GM18502 (cell line): ENCODE measurements around the gene ALOX12B.
"Not testable (repeated sequence)": the region's sequence is repeated elsewhere in the genome, so short reads cannot be mapped to it uniquely, and the experiment has no call there.

Experiments
- ATAC-seq: cut with Tn5 transposase; IDR thresholded peaks from one replicate; pipeline ENCODE4 v1.9.1; 2021; ENCODE audit warnings: mild to moderate bottlenecking; ENCODE audit not compliant: unreplicated experiment, poor library complexity

The ALOX12B gene

DNA sequence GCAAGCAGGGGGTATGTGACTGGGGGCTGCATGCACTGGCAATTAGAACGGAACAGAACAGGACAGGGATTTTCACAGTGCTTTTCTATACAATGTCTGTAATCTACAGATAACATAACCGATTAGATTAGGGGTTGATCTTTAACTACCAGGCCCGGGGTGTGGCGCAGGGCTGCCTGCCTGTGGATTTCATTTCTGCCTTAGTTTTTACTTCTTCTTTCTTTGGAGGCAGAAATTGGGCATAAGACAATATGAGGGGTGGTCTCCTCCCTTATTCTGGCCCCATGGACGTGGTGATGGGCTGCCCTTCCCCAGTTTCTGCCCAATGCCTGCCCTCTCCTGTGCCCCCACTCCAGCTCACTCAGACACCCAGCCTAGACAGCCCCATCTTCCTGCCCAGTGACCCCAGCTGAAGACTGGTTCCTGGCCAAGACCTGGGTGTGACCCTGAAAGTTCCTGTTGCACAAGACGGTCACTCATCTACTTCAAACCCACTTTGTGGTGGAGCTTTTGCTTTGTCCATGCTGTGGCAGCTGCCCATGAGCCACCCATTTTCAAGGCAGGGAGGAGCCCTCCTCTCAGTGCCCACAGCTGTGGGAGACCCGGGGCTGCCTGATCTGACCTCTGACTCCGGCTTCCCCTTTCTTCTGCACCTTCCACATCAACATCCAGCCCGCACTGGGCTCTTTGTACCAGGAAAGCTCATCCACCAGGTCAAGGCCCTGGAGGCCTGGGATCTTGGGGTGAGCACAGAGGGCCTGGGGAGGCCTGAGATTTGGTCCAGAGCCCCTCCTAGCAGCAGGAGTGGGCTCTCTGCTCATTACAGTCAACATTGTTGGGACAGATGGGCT lies 18.6 kb downstream of the ALOX12B start:
- ATAC-seq: no peak

- no peak for ATAC-seq
These were observed 19.7 kb downstream of the ALOX12B start for GRCh38 chr17:8067806-8068205.

DNA sequence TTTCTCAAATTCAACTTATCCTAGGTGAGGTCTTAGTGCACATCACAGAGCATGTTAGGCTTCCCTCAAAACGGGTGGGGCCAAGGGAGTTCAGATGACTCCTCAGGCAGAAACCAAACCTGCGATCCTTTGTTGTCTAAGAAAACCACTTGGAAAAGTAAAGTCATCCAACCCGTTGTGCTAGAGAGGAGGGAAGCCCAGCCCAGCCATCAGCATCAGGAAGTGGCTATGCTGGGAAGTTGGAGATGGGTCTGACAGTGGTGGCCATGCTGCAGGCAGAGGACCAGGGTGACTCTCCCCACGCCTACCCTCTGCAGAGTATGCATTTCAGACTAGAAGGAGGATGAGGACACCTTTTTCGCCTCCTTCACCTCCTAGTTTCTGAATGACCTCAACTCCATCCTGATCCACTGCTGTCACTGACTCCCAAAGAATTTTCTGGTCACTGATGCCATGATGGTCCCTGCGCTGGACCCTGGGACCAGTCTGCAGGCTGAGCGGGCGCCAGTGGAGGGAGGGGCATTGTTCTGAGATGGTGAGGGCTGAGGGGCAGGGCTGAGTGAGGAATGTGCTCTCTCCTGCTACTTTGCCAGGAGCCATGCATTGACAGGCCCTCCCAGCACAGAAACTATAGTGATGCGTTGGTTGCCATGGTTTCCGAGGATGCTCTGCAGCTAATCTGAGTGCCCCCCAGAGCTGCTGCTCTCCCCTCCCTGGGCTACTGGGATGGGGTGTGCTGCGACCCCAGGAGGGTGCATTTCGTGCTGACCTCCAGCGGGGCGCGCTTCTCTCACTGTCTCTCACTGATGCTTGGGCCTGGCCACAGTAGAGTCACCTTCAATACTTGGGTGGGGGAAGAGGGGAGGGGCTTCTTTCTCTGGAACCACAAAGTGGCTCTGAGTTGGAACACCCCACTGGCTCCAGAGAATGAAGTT lies 20.4 kb downstream of the ALOX12B start:
- no peak for ATAC-seq

GRCh38 chr17:8064561-8065019 lies 22.9 kb downstream of the ALOX12B start:
- ATAC-seq: no peak

DNA sequence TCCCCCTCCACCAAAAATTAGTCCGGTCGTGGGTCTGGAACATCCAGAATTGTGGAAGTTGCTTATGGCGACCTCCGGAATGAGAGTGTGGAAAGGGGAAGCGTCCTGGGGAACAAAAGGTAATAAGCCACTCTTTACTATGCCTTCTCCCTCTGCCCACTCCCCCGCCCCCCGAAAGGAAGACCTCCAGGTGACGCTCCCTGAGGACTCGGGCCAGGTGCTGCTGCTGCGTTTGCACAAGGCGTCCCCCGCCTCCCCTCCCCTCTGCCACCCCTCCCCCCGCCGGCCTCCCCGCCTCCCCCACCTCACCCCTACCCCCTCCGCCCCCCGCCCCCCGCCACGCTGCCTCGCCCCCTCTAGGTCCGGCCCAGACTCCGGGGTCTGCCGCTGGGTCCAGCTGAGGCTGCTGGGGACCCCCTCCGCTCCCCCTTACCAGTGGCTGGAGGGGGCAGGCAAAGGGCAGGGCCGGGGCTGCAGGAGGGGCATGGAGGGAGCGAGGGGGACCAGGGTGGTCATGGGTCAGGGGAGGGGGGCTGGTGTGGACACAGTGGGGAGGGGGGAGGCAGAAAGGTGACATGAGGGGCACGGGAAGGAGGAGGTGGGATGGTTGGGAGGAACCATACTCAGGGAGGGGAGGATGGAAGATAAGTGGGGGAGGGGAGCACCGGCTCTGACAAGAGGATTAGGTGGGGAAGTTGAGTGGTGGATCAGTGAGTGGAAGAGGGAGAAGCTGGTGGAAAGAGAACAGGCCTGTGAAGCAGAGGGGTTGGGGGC lies 23.6 kb downstream of the ALOX12B start:
- ATAC-seq: no peak

GRCh38 chr17:8062807-8063483 lies 24.6 kb downstream of the ALOX12B start:
- no peak for ATAC-seq

- no peak for ATAC-seq
These were observed 25.1 kb downstream of the ALOX12B start for GRCh38 chr17:8062435-8062806.

DNA sequence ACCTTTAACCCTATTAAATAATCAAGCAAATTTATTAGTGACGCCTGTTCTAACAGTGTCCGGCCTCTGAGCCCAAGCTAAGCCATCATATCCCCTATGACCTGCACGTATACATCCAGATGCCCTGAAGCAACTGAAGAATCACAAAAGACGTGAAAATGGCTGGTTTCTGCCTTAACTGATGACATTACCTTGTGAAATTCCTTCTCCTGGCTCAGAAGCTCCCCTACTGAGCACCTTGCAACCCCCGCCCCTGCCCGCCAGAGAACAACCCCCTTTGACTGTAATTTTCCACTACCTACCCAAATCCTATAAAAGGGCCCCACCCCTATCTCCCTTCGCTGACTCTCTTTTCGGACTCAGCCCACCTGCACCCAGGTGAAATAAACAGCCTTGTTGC lies 25.7 kb downstream of the ALOX12B start:
- not testable (repeated sequence) for ATAC-seq

DNA sequence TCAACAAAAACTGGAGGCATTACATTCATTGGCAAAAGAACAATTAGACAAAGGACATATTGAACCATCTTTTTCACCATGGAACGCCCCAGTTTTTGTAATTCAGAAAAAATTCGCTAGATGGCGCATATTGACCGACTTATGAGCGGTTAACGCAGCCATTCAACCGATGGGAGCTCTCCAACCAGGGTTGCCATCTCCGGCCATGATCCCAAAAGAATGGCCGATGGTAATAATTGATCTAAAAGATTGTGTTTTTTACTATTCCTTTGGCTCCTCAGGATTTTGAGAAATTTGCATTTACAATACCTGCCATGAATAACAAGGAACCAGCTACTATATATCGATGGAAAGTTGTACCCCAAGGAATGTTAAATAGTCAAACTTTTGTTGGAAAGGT lies 27.2 kb downstream of the ALOX12B start:
- no peak for ATAC-seq

- no peak for ATAC-seq
These were observed 28.4 kb downstream of the ALOX12B start for GRCh38 chr17:8059131-8059530.

DNA sequence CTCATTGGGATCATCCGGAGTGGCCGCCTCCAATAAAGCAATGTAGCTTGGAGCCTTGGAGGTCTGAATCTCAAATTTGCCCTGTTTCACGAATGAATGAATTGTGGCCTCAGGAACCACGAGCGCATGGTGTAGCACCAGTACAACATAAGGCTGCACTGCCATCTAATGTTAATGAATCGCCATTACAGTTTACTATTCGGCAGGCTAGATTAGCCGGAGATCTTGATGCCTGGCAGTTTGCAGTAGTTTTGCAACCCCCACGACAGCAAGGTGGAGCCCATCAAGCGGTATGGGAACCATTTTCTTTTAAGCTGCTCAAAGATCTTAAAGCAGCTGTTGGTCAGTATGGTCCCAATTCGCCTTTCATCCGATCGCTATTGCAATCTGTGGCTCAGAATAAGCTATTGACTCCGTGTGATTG lies 29.8 kb downstream of the ALOX12B start:
- ATAC-seq: no peak

- ATAC-seq: no peak
These were observed 30.4 kb downstream of the ALOX12B start for GRCh38 chr17:8056976-8057625.

DNA sequence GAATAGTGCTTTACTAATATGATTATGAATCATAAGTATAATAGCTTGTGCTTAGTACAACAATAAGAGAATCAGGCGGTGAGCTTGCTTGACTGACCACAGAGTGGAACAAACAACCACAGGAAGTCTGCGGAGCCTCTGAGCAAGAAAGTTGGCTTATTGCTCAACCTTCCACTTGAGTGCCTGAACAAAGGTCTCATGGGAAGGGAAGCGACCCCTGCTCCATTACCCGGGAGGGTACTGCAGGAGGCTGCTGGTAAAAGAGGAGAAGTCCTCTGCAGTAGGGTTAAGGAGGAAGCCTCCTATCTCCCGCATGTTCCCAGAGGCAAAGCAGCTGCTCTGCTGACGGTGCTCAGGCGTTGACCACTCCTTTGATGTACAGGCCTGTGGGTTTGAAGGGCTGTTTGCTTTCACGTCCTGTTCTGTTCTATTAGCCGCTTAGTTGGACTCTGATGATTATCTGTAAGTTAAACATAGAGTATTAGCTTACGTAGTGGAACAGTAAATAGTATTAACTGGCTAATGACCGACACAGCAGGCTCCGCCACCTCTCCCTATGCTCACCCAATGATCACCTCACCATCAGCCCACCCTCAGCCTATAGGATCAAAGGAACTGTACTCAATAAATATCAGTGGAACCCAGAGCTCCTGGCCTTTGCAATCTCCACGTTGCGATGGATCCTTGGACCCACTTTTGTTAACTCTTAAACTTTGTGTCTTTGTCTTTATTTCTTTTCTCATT lies 31.1 kb downstream of the ALOX12B start:
- ATAC-seq: no peak

- ATAC-seq: no peak
These were observed 31.7 kb downstream of the ALOX12B start for GRCh38 chr17:8055851-8056231.

GRCh38 chr17:8053600-8053999 lies 33.9 kb downstream of the ALOX12B start:
- ATAC-seq: no peak

DNA sequence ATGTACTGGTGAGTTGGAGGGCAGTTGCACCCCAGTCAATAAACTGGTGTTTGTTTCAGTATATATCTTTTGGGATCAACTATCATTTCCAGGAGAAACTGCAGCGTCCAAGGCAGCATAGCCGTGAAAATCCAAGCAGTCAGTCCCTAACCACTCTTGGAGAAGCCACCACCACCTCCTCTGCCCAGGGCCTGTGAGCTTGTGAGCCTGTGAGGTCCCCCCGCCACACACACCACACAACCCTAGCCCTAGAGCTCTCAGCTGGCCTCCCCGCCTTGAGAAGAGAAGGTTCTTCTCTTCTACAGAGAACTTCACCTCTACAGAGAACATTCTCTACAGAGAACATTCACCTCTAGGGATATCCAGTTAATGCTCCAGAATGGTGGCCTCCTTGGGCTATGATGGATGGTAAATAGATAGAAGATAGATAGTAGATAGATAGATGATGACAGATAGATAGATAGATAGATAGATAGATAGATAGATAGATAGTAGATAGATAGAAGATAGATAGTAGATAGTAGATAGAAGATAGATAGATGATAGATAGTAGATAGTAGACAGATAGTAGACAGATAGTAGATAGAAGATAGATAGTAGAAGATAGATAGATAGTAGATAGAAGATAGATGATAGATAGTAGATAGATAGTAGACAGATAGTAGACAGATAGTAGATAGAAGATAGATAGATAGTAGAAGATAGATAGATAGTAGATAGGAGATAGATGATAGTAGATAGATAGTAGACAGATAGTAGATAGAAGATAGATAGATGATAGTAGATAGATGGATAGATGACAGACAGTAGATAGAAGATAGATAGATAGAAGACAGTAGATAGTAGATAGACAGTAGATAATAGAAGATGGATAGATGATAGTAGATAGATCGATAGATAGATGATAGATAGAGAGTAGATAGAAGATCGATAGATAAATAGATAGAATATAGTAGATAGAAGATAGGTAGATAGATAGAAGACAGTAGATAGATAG lies 35.0 kb downstream of the ALOX12B start:
- no peak for ATAC-seq

DNA sequence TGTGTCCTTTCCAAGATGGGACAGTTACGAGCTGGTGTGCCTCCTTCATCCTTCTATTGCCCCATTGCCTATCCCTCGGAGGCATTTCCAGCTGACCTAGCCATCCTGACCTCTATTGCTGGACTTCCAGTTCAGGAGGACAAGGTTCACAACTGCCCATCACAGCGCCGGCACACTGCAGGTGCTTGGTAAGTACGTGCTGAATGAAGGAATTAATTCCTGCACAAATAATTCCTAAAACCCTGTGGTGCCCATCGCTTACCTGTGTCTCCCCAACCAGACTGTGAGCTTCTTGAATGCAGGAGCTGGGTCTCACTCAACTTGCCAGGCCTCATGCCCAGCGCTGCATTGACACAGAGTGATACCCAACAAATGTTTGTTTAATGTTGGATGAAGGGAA lies 35.7 kb downstream of the ALOX12B start:
- no peak for ATAC-seq

- no peak for ATAC-seq
These were observed 38.8 kb downstream of the ALOX12B start for GRCh38 chr17:8048736-8049135.
